ENCODE results near the gene TRAM2. TPM values are rescaled to one million over a fixed set of nuclear protein-coding genes. Genes with fewer than 3 reads are reported as not detected.

TRAM2 gene
- total RNA-seq, 1 experiment from 2014 or later: 17.7 TPM

DNA sequence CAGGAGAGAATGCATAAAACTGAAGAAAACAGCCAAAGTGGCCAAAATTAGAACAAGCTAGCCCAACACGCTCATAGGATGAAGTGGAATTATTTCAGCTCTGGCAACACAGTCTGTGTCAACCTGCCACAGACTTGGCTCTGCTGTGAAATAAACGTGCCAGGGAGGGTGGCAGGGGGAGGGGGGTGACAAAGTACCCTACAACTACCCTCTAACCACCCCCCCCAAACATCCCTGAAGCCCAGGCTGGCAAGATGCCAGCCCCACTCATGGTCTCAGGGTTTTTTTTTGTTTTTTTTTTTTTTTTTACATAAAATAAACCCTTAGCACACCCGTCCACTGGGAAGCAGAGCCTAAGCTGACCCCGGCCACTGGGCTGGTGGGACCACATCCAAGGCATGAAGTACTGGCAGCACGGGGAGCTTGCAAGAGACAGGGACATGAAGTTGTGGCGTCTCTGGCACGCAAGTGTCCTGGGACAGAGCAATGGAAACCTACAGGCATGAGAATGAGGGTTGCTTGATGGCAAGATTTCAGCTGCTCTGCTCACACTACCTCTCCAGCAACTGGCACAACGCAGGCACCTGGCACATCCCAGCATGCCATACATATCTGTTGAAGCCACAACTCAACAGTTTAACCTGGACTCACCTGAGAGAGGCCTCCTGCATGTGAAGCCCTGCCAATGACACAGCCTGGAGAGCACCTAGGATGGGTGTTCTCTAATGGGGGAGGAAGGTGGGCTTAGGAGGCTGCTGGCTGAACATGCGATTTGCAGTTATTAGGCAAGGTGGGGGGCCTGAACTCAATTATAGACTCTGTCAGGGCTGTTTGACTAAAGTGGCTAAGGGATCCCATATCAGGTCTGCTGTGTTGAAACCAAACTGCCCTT, 76.4 kb downstream of the TRAM2 start:
- intact Hi-C loops (cut with micrococcal nuclease): loop anchor here (5.0 kb wide), 1 partner anchor 42 kb away; no protein-coding TSS in a partner anchor
- H3K27me3 ChIP-seq (ENCODE audit: low read length): no peaks in the 10 kb centered on the region
- no peak overlapping the region for H2AFZ ChIP-seq (ENCODE audit: low read length)
- H3F3A ChIP-seq (ENCODE audit: low read length, unreplicated experiment): no peaks in the 10 kb centered on the region
- no peaks in the 10 kb centered on the region for H3K9me3 ChIP-seq (ENCODE audit: low read length)
- no peaks in the 10 kb centered on the region for H4K20me1 ChIP-seq (ENCODE audit: low read length)
- BruUV-seq (replicated peaks): no TSS peak
- H3K9ac ChIP-seq (ENCODE audit: low read length): no peak overlapping the region
- H3K79me2 ChIP-seq (ENCODE audit: low read length): no peaks in the 10 kb centered on the region
- no peak for ATAC-seq
- TF ChIP-seq EZH2phosphoT487 (IDR thresholded peaks at IDR 0.05; ENCODE audit: borderline replicate concordance, low read length) (no peak), EZH2 (IDR thresholded peaks at IDR 0.05; ENCODE audit: low read length, unreplicated experiment) (no peak)
- TF ChIP-seq, protein P1, sequence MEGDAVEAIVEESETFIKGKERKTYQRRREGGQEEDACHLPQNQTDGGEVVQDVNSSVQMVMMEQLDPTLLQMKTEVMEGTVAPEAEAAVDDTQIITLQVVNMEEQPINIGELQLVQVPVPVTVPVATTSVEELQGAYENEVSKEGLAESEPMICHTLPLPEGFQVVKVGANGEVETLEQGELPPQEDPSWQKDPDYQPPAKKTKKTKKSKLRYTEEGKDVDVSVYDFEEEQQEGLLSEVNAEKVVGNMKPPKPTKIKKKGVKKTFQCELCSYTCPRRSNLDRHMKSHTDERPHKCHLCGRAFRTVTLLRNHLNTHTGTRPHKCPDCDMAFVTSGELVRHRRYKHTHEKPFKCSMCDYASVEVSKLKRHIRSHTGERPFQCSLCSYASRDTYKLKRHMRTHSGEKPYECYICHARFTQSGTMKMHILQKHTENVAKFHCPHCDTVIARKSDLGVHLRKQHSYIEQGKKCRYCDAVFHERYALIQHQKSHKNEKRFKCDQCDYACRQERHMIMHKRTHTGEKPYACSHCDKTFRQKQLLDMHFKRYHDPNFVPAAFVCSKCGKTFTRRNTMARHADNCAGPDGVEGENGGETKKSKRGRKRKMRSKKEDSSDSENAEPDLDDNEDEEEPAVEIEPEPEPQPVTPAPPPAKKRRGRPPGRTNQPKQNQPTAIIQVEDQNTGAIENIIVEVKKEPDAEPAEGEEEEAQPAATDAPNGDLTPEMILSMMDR (conservative IDR thresholded peaks at IDR 0.05; ENCODE audit: low read depth, low read length): no peak
- H3K4me3 ChIP-seq (ENCODE audit: low read length): no peak overlapping the region
- DNase-seq: no peak
- peaks cover 9% of the 10 kb centered on the region; the same call in 1 of the 2 replicates for H3K36me3 ChIP-seq (ENCODE audit: low read depth, low read length)
- no peak overlapping the region for H3K27ac ChIP-seq (ENCODE audit: low read length)
- H3K4me1 ChIP-seq (ENCODE audit: insufficient read depth, low read length): peaks cover 28% of the 10 kb centered on the region
- no peaks in the 10 kb centered on the region for H3K9me2 ChIP-seq (replicated peaks; ENCODE audit: low read length)
- no peak overlapping the region for H3K4me2 ChIP-seq (ENCODE audit: low read length)
- POLR2A ChIA-PET (ENCODE audit: unreplicated experiment): no interaction called here
- CTCF ChIA-PET: no interaction called here

DNA sequence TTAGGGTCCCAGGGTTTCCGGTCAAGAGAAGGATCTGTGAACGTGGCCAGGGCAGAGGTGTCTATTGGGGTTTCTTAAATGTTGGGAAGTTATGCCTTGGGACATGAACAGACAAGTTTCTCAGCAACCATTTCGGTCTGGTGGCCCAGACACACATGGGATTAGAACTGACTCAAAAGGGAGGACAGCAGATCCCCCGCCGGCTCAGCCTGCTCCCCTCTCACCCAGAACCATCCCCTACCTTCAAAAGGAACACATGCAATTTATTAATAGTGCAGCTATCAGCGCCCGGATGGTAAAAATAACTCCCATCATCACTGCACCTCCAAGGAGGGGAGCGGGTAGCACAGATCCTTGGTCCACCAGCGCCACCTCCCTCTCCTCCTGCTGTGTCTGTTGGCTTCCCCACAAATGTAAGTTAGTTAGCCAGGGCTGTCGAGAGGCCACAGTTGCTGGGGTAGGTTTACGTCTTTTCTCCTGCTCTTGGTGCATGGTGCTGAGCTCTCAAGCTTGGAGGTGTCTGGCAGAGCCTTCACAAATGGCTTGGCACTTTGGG, 77.1 kb downstream of the TRAM2 start:
- POLR2A ChIA-PET (ENCODE audit: unreplicated experiment): no interaction called here
- CTCF ChIA-PET: interaction anchor here (0.6 kb wide), 1 partner anchor 346 kb away, joined by 3 read pairs; no protein-coding TSS in a partner anchor
- no peaks in the 10 kb centered on the region for H3K9me3 ChIP-seq (ENCODE audit: low read length)
- intact Hi-C loops (cut with micrococcal nuclease): loop anchor here (5.0 kb wide), 1 partner anchor 43 kb away; no protein-coding TSS in a partner anchor
- no peaks in the 10 kb centered on the region for H3K79me2 ChIP-seq (ENCODE audit: low read length)
- H3K36me3 ChIP-seq (ENCODE audit: low read depth, low read length): peaks cover 9% of the 10 kb centered on the region; the same call in 1 of the 2 replicates
- H4K20me1 ChIP-seq (ENCODE audit: low read length): no peaks in the 10 kb centered on the region
- H3K4me3 ChIP-seq (ENCODE audit: low read length): no peak overlapping the region
- no peak overlapping the region for H3K4me2 ChIP-seq (ENCODE audit: low read length)
- TF ChIP-seq EZH2 (IDR thresholded peaks at IDR 0.05; ENCODE audit: low read length, unreplicated experiment): no peak
- no peak for TF ChIP-seq EZH2phosphoT487 (IDR thresholded peaks at IDR 0.05; ENCODE audit: borderline replicate concordance, low read length)
- TF ChIP-seq, protein P1 (conservative IDR thresholded peaks at IDR 0.05; ENCODE audit: low read depth, low read length): no peak
- no peaks in the 10 kb centered on the region for H3K9me2 ChIP-seq (replicated peaks; ENCODE audit: low read length)
- no peak for ATAC-seq
- H2AFZ ChIP-seq (ENCODE audit: low read length): no peak overlapping the region
- DNase-seq: no peak
- no peaks in the 10 kb centered on the region for H3K27me3 ChIP-seq (ENCODE audit: low read length)
- peaks cover 20% of the 10 kb centered on the region for H3K4me1 ChIP-seq (ENCODE audit: insufficient read depth, low read length)
- no peaks in the 10 kb centered on the region for H3F3A ChIP-seq (ENCODE audit: low read length, unreplicated experiment)
- no TSS peak for BruUV-seq (replicated peaks)
- H3K9ac ChIP-seq (ENCODE audit: low read length): no peak overlapping the region
- no peak overlapping the region for H3K27ac ChIP-seq (ENCODE audit: low read length)

Data from PC-3 (cell line).